ENCODE measurements around the gene ZKSCAN3. TPM values are rescaled to one million over a fixed set of nuclear protein-coding genes. Genes with fewer than 3 reads are reported as not detected.
"Not testable (repeated sequence)": the region's sequence is repeated elsewhere in the genome, so short reads cannot be mapped to it uniquely, and the experiment has no call there.

ZKSCAN3 gene
- total RNA-seq, 1 experiment from 2014 or later, result 5.3 TPM

DNA sequence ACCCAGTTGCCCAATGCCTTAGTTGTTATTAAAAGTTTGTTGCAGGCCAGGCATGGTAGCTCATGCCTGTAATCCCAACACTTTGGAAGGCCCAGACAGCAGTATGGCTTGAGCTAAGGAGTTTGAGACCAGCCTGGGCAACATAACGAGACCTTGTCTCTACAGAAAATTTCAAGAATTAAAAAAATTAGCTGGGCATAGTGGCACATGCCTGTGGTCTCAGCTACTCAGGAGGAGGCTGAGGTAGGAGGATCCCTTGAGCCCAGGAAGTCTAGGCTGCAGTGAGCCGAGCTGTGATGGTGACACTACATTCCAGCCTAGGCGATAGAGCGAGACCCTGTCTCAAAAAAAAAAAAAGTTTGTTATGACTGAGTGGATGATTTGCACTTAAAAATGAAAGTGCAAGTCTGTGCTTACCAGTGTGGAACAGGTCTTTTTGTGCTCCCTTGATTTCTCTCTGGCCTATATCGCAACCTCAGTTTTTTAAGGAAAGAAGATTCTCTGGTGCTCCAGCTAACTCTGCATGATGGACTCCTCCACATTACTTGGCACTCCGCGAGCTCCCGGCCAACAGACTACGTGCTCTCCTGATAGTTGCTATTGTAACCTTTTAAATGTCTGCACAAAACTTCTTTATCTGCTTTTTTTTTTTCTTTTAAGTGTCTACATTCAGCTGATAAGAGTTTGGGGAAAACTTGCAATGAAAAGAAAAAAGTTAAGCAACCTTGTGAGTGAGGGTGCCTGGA lies 22.1 kb downstream of the ZKSCAN3 start:
- DNase-seq (ENCODE audit: low read depth), result no peak

DNA sequence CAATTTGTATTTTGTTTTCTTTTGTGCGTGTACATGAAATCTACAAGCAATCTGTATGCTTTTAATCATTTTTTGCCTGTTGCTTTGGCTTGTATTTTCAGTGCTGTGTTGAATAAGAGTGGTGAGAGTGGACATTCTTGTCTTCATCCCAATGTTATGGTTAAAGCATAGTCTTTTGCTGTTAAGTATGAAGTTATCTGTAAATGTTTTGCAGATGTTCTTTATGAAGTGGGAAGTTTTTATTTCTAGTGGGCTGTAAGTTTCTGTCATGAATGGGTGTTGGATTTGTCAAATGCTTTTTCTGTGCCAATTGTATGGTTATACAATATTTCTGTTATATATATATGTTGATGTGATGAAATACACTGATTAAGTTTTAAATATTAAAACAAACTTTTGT lies 24.2 kb downstream of the ZKSCAN3 start:
- DNase-seq (ENCODE audit: low read depth), result no peak

DNA sequence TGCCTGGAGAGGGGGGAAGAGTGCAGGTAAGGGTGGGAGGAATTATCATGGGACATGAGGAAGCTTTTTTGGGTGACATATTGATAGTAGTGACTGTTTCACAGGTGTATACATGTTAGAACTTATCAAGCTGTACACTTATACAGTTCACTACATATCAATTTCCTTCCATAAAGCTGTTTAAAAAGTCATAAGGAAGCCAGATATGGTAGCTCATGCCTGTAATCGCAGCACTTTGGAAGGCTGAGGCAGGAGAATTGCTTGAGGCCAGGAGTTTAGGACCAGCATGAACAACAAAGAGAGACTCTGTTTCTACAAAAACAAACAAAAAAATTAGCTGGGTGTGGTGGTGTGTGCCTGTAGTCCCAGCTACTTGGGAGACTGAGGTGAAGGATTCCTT lies 28.1 kb downstream of the ZKSCAN3 start:
- no peak for DNase-seq (ENCODE audit: low read depth)

DNA sequence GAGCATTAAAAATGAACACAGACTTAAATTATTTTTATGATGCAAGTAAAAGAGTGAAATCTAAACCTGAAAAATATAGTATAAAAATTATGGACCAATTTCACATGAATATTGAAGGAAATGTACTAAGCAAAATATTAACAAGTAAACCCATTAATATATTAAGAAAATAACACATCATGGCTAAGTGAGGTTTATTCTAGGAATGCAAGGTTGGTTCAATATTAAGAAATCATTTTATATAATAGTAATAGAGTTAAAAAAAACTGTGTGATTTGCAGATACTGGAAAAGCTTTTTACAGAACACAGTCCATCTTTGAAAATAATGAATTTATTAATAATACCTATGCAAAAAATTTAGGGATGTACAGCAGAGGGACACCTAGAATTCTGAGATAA lies 28.9 kb downstream of the ZKSCAN3 start:
- DNase-seq (ENCODE audit: low read depth), result no peak

DNA sequence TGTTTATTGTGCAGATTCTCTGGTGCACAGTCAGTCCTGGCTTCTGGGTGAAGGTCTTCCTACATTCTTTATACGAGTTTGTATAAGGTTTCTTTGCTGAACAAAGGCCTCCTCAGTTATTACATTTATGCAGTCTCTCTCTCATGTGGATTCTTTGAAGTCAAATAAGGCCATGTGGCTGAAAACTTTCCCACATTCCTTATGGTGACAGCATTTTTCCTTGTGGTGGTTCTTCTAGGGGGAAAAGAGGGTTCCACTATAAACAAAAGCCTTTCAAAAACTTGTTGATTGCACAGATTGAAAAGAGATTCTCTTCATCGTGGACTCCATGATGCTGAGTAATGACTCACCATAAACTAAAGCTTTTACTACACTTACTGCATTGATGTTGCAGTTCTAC lies 30.6 kb downstream of the ZKSCAN3 start:
- DNase-seq (ENCODE audit: low read depth), result no peak

DNA sequence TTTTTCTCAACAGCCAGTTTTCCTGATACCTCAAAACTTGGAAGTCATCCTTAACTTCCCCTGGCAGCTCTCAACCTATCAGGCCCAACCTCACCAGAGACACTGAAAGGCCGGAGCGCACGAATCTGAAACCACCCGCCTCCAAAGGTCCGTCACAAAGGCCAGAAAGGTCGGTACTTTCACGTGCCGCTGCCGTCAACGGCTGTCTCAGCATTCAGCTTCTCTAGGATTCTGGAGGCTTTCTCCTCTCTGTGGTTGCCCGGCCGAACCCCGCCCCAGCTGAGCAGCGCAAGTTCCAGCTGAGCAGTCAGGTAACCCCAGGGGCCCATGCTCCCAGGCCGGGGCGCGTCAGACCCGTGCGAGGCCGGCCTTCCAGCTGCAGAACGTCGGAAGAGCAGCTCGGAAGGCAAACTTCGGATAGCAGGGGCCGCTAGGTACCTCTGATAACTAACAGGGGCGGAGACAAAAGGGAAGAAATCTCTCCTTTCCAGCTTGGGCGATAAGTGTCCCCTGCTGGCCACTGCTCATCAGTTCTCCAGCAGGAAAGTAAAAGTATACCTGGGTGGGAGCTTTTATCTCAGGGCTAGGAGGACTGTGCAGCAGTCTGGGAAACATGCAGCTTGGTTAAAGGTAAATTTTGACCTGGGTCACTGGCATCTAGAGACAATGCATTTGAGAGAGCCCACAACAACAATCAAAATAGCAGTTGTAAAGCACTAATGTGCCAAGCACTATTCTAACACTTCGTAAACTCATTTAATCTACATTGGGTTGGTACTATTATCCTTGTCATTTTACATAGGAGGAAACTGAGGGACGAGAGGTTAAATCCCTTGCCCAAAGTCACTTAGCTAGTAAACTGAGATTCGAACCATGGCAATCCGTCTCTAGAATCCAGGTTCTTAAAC lies 33.7 kb downstream of the ZKSCAN3 start:
- DNase-seq (ENCODE audit: low read depth), result peak; percentile 65

DNA sequence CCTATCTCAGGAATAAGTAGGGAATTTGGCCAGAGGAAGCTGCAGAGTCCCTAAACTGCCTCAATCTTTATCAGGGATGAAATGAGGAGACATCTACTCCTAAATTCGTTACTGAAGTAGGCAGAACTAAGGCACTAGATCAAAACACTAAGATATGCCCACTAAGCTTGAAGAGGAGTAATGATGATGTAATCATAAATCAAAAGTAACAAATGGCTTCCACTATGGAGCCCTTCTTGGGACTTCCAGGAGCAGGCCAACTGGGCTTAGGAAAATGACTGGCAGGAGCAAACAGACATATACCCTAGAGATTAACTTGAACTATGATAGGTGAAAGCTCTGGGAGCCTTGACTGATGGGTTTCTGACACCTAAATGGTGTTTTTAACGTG lies 34.4 kb downstream of the ZKSCAN3 start:
- DNase-seq (ENCODE audit: low read depth), result no peak

DNA sequence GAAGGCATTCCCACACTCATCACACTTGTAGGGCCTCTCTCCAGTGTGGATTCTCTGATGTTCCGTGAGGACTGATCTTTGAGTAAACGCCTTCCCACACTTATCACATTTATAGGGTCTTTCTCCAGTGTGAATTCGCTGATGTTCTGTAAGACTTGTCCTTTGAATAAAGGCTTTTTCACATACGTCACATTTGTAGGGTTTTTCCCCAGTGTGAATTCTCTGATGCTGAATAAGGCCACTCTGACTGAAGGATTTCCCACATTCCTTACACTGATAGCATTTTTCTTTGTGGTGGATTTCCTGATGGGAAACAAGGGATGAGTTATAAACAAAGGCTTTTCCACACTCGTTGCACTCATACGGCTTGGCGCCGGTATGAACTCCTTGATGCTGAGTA lies 40.9 kb downstream of the ZKSCAN3 start:
- no peak for DNase-seq (ENCODE audit: low read depth)

DNA sequence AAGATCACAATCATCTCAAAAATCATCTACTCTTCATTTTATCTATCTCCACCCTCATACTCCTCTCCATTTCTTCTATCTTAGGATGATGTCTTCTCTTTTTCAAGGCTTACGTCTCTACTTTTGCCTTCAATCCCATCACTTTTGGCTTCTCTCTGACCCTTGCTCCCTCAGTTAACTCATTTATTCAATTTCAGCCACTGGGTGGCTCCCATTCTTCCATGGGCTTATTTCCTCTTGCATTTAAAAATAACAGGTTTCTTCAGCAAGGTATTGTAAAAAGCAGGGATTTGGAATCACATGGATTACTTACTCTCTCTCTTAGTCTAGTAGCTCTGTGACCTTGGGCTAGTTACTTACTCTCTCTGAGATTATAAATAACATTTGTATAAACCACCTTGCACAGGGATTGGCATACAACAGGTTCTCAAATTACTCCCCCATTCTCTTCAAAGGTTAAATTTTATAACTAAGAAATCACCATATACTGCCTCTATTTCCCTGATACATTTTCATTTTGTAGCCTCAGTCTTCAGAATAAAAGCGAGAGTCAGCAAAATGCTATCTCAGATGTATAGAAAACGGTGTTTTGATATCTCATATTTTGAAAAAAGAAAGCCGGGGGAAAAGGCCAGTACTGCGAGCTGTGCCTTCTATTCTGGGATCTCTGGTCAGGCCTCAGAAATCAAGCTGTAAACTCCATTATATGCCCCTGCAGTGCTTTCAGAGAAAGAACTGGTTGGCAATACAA lies 44.3 kb downstream of the ZKSCAN3 start:
- no peak for DNase-seq (ENCODE audit: low read depth)

DNA sequence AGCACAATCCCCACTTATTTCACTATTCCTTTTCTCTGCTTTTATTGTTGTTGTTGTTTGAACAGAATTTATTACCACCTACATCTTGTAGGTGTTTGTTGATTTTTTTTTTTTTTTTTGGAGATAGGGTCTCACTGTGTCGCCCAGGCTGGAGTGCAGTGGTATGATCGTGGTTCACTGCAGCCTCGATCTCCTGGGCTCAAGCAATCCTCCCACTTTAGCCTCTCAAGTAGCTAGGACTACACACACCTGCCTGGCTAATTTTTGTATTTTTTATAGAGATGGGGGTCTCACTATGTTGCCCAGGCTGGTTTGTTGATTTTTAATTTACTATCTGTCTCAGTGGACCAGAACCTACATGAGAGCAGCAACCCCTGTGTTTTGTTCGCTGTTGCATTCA lies 46.2 kb downstream of the ZKSCAN3 start:
- DNase-seq (ENCODE audit: low read depth), result no peak

DNA sequence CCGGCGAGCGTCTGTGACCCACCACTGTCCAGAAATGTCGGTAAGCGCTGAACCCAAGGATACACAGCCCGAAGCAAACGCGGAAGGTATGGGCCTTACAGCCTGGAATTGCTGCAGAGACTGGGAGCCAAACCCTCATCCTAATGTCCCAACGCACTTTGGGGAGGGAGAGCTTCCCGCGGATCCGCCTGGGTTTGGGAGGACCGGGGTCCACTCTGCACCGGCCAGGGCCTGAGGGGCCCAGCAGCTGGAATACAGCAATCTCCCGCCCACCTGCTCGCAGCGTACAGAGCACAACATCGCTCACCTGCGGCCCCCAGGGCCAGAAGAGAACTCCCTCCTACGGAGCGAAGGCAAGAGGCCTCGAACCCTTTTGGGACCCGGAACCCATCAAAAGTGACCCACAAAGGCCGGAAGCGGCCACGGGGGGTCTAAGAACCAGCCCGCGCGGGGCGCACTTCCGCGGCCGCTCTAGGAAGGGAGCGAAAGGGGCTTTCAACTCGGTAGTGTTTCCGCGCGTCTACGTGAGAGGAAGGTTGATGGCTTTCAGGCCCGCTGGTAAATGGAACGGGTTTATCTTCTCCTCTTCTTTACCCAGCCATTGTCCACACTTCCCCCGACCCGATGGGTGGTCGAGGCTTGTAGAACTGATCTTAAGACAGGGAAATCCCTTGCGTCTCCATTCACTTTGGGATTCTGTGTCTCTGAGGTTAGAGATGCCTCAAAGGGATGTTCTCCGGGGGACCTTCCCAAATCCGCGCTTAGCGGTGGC lies 49.8 kb downstream of the ZKSCAN3 start, which contains the start of gene ZSCAN12:
Gene ZSCAN12 (minus strand): TSS at position 398 of the 772 bp plus-strand sequence. CDS start 1,342 bp downstream, outside the sequence.
- DNase-seq (ENCODE audit: low read depth), result peak; percentile 93

DNA sequence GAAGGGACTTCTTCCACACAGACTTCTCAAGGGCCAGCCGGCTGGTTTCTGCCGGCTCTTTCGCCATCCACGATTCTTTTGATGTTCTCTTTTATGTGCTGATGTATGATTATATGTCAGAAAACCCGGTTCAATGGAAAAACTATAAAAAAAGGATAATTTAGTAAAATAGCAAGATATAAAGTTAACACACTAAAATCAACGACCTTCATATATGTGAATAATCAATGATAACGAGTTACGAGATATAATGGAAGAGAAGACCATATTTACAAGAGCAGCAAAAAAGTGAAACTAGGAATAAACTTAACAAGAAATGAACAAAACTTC lies 50.3 kb downstream of the ZKSCAN3 start:
- DNase-seq (ENCODE audit: low read depth), result no peak

DNA sequence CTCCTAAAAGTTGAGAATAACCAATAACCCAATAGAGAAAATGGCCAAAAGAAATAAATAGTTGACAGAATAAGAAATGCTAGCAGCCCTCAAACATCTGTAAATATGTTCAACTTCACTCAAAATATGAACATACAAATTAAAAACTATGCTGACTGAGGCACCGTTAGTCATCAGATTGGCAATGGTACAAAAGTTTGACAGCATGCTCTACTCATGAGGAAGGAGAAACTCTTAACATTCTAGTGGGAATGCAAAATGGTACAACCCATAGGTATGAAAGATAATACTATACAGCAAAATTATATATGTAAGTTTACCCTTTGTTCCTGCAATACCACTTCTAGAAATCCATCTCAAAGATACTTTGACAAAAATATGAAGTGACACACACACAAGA lies 51.4 kb downstream of the ZKSCAN3 start:
- peak; percentile 47 for DNase-seq (ENCODE audit: low read depth)

DNA sequence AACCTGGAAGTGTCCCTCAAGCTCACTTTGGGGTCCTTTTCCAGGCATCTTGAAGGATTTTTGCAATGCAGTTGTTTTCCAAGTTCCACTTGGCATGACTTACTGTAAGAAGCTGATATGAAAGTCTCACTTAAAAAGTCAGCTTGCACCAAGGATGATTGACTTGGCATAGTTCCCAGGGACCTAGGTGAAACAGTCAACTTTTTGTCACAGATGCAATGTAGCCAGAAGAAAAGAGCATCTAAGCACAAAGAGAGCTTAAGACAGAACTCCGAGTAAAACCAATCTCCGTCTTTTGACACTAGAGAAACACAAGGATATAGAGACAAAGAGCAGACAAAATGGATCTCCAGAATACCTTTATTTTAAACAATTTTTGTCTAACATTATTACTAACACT lies 52.5 kb downstream of the ZKSCAN3 start:
- no peak for DNase-seq (ENCODE audit: low read depth)

DNA sequence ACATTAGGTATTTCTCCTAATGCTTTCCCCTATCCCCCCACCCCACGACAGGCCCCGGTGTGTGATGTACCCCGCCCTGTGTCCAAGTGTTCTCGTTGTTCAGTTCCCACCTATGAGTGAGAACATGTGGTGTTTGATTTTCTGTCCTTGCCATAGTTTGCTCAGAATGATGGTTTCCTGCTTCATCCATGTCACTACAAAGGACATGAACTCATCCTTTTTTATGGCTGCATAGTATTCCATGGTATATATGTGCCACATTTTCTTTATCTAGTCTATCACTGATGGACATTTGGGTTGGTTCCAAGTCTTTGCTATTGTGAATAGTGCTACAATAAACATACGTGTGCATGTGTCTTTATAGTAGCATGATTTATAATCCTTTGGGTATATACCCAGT lies 54.2 kb downstream of the ZKSCAN3 start:
- not testable (repeated sequence) for DNase-seq (ENCODE audit: low read depth)

DNA sequence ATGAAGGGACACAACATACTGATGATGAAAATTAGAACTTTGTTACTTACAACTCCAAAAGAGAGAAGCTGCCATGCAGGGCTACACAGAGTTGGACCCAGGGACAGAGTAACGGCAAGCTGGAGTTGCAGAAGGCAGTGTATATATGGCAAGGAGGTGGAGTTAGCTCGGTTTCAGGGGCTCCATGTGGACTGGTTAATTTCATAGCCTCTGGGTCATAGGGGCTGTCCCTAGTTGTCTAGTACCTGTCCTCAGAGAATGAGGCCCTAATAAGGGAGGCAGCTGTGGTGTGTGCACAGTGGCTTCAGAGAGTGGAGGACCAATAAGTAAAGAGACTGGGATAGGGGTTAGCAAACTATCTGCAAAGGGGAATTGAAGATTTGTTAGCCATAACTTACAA lies 57.7 kb downstream of the ZKSCAN3 start:
- no peak for DNase-seq (ENCODE audit: low read depth)

DNA sequence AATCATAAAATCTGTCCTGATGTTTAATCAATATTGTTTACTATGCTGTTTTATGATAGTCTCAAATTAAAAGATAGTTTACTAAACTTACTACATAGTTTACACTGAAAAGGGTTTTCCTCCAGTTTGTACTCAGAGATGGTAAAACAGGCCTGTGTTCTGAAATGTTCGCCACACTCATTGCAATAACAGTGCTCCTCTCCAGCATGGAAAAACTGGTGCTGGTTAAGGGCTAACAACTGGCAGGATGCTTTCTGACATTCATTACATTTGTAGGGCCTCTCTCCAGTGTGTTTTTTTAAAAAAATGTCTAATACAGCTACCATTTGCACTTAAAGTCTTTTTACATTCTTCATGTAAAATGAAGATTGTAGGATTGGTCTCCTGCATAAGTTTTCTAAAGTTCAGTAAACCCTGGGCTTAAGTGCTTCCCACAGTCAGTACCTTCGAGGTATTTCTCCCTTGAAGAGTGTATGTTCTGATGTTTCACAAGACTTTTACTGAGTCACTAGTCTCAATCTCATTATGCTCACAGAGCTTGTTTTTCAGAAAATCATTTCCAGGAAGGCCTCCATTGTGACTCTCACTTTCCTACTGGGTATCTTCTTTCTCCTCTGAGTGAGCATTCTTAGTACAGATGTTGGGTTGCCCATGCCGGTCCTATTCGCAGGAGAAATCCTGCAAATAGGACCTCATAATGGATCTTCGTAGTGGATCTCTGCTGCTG lies 58.5 kb downstream of the ZKSCAN3 start:
- DNase-seq (ENCODE audit: low read depth), result no peak

DNA sequence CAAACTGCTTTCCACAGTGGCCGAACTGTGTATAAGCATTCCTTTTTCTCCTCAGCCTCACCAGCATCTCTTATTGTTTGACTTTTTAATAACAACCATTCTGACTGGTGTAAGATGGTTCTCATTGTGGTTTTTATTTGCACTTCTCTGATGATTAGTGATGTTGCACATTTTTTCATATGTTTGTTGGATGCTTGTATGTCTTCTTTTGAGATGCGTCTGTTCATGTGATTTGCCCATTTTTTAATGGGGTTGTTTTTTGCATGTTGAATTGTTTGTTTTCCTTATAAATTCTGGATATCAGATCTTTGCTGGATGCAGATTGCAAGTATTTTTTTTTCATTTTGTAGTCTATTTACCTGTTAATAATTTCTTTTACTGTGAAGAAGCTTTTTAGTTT lies 61.0 kb downstream of the ZKSCAN3 start:
- no peak for DNase-seq (ENCODE audit: low read depth)

DNA sequence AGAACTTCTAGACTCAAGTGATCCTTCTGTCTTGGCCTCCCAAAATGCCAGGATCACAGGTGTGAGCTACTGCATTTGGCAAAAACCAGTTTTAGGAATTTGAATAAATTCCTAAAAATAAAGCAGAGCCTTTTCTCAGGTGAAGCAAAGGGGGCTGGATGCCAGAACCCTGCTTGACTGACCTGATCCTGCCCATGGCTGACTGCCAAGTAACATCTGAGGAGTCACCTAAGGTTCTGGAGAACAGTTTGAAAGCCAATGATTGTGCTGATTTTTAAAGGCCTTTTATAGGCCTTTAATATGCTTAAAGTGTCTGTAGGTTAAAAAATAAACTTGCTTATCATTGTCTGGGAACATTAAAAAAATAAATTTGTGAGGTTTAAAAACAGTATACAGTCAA lies 63.9 kb downstream of the ZKSCAN3 start:
- no peak for DNase-seq (ENCODE audit: low read depth)

All from Daoy (cell line).